ENCODE measurements around the gene ZHX3. TPM values are rescaled to one million over a fixed set of nuclear protein-coding genes. Genes with fewer than 3 reads are reported as not detected.

Gene ZHX3
- total and polyA plus RNA-seq, 9 donors: 5.7 to 11.4 (median 7.8) TPM

DNA sequence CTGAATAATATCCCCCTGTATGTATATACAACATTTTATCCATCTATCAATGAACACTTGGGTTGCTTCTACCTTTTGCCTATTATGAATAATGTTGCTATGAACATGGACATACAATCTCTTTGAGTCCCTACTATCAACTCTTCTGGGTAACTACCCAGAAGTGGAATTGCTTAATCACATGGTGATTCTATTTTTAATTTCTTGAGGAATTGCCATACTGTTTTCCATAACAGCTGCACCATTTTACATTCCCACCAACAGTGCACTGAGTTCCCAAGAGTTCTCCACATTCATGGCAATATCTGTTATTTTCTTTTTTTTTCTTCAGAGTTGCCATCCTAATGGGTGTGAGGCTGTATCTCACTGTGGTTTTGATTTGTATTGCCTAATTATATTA, 88.3 kb downstream of the ZHX3 start:
- H3K4me3 ChIP-seq (ENCODE audit: low read length): no peak overlapping the region
- no peaks in the 10 kb centered on the region for H3K27me3 ChIP-seq (ENCODE audit: control insufficient read depth, insufficient read depth, low read length)
- no peaks in the 10 kb centered on the region for H3K9me3 ChIP-seq (replicated peaks; ENCODE audit: control insufficient read depth, low read depth, low read length)
- no peaks in the 10 kb centered on the region for H3K36me3 ChIP-seq (ENCODE audit: control insufficient read depth, insufficient read depth, low read length)
- no peak for DNase-seq
- H3K4me1 ChIP-seq (ENCODE audit: control insufficient read depth, insufficient read depth, low read length): peaks cover 4% of the 10 kb centered on the region
- H3K27ac ChIP-seq (ENCODE audit: low read length): no peak overlapping the region

DNA sequence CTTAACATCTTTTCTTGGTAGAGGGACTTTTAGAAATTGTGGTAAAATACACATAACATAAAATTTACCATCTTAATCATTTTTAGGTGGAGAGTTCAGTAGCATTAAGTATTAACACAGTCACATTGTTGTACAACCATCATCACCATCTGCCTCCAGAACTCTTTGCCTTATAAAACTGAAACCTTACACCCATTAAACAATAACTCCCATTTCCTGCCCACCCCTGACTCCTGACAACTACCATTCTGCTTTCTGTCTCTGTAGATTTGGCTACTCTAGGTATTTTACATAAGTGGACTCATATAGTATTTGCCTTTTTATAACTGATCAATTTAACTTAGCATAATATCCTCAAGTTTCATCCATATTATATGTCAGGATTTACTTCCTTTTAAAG, 88.7 kb downstream of the ZHX3 start:
- no peaks in the 10 kb centered on the region for H3K9me3 ChIP-seq (replicated peaks; ENCODE audit: control insufficient read depth, low read depth, low read length)
- no peaks in the 10 kb centered on the region for H3K27me3 ChIP-seq (ENCODE audit: control insufficient read depth, insufficient read depth, low read length)
- H3K4me1 ChIP-seq (ENCODE audit: control insufficient read depth, insufficient read depth, low read length): peaks cover 4% of the 10 kb centered on the region
- no peak overlapping the region for H3K4me3 ChIP-seq (ENCODE audit: low read length)
- H3K36me3 ChIP-seq (ENCODE audit: control insufficient read depth, insufficient read depth, low read length): no peaks in the 10 kb centered on the region
- no peak overlapping the region for H3K27ac ChIP-seq (ENCODE audit: low read length)
- DNase-seq: no peak

DNA sequence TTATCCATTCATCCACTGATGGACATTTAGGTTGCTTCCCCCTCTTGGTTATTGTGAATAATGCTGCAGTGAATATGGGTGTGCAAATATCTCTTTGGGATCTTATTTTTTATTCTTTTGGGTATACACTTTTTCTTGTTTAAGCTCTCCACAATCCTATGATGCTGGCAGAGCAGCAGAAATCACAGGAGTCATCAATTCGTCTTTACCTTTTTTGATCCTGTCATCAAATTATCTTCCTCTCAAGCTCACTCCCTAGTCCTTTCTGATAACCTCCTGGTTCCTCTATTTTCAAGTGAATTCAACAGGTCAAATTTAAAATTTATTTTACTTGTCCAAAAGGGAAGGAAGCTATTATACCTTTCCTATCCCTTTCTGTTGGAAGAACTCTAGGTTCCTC, 91.1 kb downstream of the ZHX3 start:
- Histone ChIP-seq H3K9me3 (replicated peaks; ENCODE audit: control insufficient read depth, low read depth, low read length) (no peaks in the 10 kb centered on the region), H3K4me3 (ENCODE audit: low read length) (no peak overlapping the region), H3K4me1 (ENCODE audit: control insufficient read depth, insufficient read depth, low read length) (no peaks in the 10 kb centered on the region), H3K36me3 (ENCODE audit: control insufficient read depth, insufficient read depth, low read length) (no peaks in the 10 kb centered on the region), H3K27me3 (ENCODE audit: control insufficient read depth, insufficient read depth, low read length) (no peaks in the 10 kb centered on the region), H3K27ac (ENCODE audit: low read length) (no peak overlapping the region)
- no CpG with 5 or more reads among the region's 1 CpG for WGBS (ENCODE audit: insufficient coverage)
- DNase-seq: no peak

DNA sequence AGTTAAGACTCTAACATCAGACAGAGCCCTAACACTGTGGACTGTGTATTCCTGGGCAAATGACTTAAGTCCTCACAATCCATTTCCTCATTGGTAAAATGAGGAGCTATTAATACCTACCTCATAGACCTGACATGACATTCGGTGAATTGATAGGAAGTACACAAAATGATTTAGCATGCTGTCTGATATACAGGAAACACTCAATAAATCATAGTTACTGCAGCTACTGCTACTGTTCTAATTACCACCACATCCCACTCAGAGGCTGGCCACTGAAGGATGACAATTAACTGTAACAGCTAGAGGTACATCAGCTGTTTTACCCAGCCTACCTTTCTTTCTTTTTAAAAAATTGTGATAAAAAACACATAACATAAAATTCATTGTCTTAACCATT, 92.4 kb downstream of the ZHX3 start:
- no peaks in the 10 kb centered on the region for H3K36me3 ChIP-seq (ENCODE audit: control insufficient read depth, insufficient read depth, low read length)
- no peaks in the 10 kb centered on the region for H3K9me3 ChIP-seq (replicated peaks; ENCODE audit: control insufficient read depth, low read depth, low read length)
- H3K4me3 ChIP-seq (ENCODE audit: low read length): no peak overlapping the region
- no peak for DNase-seq
- no CpG with 5 or more reads among the region's 1 CpG for WGBS (ENCODE audit: insufficient coverage)
- H3K27ac ChIP-seq (ENCODE audit: low read length): no peak overlapping the region
- H3K4me1 ChIP-seq (ENCODE audit: control insufficient read depth, insufficient read depth, low read length): no peaks in the 10 kb centered on the region
- H3K27me3 ChIP-seq (ENCODE audit: control insufficient read depth, insufficient read depth, low read length): no peaks in the 10 kb centered on the region

- WGBS (ENCODE audit: insufficient coverage): no CpG with 5 or more reads among the region's 1 CpG
- Histone ChIP-seq H3K27me3 (ENCODE audit: control insufficient read depth, insufficient read depth, low read length) (no peaks in the 10 kb centered on the region), H3K4me3 (ENCODE audit: low read length) (no peak overlapping the region), H3K27ac (ENCODE audit: low read length) (no peak overlapping the region), H3K36me3 (ENCODE audit: control insufficient read depth, insufficient read depth, low read length) (no peaks in the 10 kb centered on the region), H3K4me1 (ENCODE audit: control insufficient read depth, insufficient read depth, low read length) (no peaks in the 10 kb centered on the region), H3K9me3 (replicated peaks; ENCODE audit: control insufficient read depth, low read depth, low read length) (no peaks in the 10 kb centered on the region)
- DNase-seq: no peak
These were observed 93.2 kb downstream of the ZHX3 start for GRCh38 chr20:41224281-41224680.

- Histone ChIP-seq H3K4me1 (ENCODE audit: control insufficient read depth, insufficient read depth, low read length) (no peaks in the 10 kb centered on the region), H3K36me3 (ENCODE audit: control insufficient read depth, insufficient read depth, low read length) (no peaks in the 10 kb centered on the region), H3K27ac (ENCODE audit: low read length) (no peak overlapping the region), H3K27me3 (ENCODE audit: control insufficient read depth, insufficient read depth, low read length) (no peaks in the 10 kb centered on the region), H3K4me3 (ENCODE audit: low read length) (no peak overlapping the region), H3K9me3 (replicated peaks; ENCODE audit: control insufficient read depth, low read depth, low read length) (no peaks in the 10 kb centered on the region)
- no peak for DNase-seq
These were observed 94.4 kb downstream of the ZHX3 start for GRCh38 chr20:41223112-41223511.

GRCh38 chr20:41222703-41223102, 94.8 kb downstream of the ZHX3 start:
- no peak overlapping the region for H3K27ac ChIP-seq (ENCODE audit: low read length)
- H3K4me1 ChIP-seq (ENCODE audit: control insufficient read depth, insufficient read depth, low read length): no peaks in the 10 kb centered on the region
- no peaks in the 10 kb centered on the region for H3K36me3 ChIP-seq (ENCODE audit: control insufficient read depth, insufficient read depth, low read length)
- no peaks in the 10 kb centered on the region for H3K9me3 ChIP-seq (replicated peaks; ENCODE audit: control insufficient read depth, low read depth, low read length)
- H3K4me3 ChIP-seq (ENCODE audit: low read length): no peak overlapping the region
- H3K27me3 ChIP-seq (ENCODE audit: control insufficient read depth, insufficient read depth, low read length): no peaks in the 10 kb centered on the region
- no peak for DNase-seq

GRCh38 chr20:41222296-41222695, 95.2 kb downstream of the ZHX3 start:
- Histone ChIP-seq H3K4me3 (ENCODE audit: low read length) (no peak overlapping the region), H3K9me3 (replicated peaks; ENCODE audit: control insufficient read depth, low read depth, low read length) (no peaks in the 10 kb centered on the region), H3K36me3 (ENCODE audit: control insufficient read depth, insufficient read depth, low read length) (no peaks in the 10 kb centered on the region), H3K4me1 (ENCODE audit: control insufficient read depth, insufficient read depth, low read length) (no peaks in the 10 kb centered on the region), H3K27me3 (ENCODE audit: control insufficient read depth, insufficient read depth, low read length) (no peaks in the 10 kb centered on the region), H3K27ac (ENCODE audit: low read length) (no peak overlapping the region)
- WGBS (ENCODE audit: insufficient coverage): no CpG with 5 or more reads among the region's 1 CpG
- no peak for DNase-seq

DNA sequence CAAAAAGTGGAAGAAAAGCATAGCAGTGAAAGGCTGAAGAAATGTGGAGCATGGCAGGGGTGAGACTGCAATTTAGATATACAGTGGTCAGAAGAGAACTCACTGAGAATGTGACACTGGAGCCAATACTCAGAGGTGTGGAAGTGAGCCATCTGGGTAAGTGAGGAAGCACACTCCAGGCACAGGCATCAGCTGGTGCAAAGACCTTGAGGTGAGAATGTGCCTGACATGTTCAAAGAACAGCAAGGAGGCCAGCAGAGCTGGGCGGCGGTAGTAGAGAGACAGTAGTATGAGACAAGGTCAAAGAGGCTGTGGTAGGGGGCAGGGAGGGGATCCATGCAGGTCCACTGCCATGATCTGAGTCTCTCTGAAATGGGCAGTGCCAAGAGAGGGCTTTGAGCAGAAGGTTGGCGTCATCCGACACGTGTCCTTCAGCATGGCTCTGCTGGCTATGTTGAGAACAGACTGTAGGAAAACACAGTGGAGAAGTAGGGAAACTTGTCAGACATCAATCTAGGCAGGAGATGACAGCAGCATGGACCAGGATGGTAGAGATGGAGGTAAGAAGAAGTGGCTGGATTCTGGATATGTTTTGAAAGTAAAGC, 95.8 kb downstream of the ZHX3 start:
- H3K27ac ChIP-seq (ENCODE audit: low read length): no peak overlapping the region
- no peaks in the 10 kb centered on the region for H3K36me3 ChIP-seq (ENCODE audit: control insufficient read depth, insufficient read depth, low read length)
- no peaks in the 10 kb centered on the region for H3K9me3 ChIP-seq (replicated peaks; ENCODE audit: control insufficient read depth, low read depth, low read length)
- no peaks in the 10 kb centered on the region for H3K27me3 ChIP-seq (ENCODE audit: control insufficient read depth, insufficient read depth, low read length)
- H3K4me1 ChIP-seq (ENCODE audit: control insufficient read depth, insufficient read depth, low read length): no peaks in the 10 kb centered on the region
- 88% methylated on average over 5 of the region's 5 CpGs for WGBS (ENCODE audit: insufficient coverage)
- no peak overlapping the region for H3K4me3 ChIP-seq (ENCODE audit: low read length)
- DNase-seq: no peak

DNA sequence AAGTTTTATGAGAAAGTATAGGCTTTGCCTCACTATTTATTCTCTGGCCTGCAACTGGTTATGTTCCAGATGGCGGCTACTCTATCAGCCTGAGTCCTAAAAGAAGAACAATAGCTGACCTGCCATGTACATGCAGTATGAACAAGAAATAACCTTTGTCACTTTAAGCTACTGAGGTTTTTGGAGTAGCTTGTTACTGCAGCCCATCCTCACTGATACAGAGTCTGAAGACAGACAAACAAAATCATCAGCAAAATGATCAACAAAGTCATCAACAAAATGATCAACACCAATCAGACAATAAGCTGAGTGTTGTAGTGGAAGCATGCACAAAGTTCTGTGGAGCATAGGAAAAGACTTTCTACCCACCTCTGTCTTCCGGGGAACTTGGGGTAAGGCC, 97.7 kb downstream of the ZHX3 start:
- no peaks in the 10 kb centered on the region for H3K9me3 ChIP-seq (replicated peaks; ENCODE audit: control insufficient read depth, low read depth, low read length)
- DNase-seq: no peak
- no peaks in the 10 kb centered on the region for H3K27me3 ChIP-seq (ENCODE audit: control insufficient read depth, insufficient read depth, low read length)
- no peaks in the 10 kb centered on the region for H3K36me3 ChIP-seq (ENCODE audit: control insufficient read depth, insufficient read depth, low read length)
- no peaks in the 10 kb centered on the region for H3K4me1 ChIP-seq (ENCODE audit: control insufficient read depth, insufficient read depth, low read length)
- no peak overlapping the region for H3K4me3 ChIP-seq (ENCODE audit: low read length)
- H3K27ac ChIP-seq (ENCODE audit: low read length): no peak overlapping the region
- no CpG with 5 or more reads among the region's 2 CpGs for WGBS (ENCODE audit: insufficient coverage)

- Histone ChIP-seq H3K36me3 (ENCODE audit: control insufficient read depth, insufficient read depth, low read length) (no peaks in the 10 kb centered on the region), H3K27me3 (ENCODE audit: control insufficient read depth, insufficient read depth, low read length) (no peaks in the 10 kb centered on the region), H3K9me3 (replicated peaks; ENCODE audit: control insufficient read depth, low read depth, low read length) (no peaks in the 10 kb centered on the region), H3K4me1 (ENCODE audit: control insufficient read depth, insufficient read depth, low read length) (no peaks in the 10 kb centered on the region), H3K27ac (ENCODE audit: low read length) (no peak overlapping the region), H3K4me3 (ENCODE audit: low read length) (no peak overlapping the region)
- peak; percentile 45 for DNase-seq
- WGBS (ENCODE audit: insufficient coverage): no CpG with 5 or more reads among the region's 2 CpGs
These were observed 99.1 kb downstream of the ZHX3 start for GRCh38 chr20:41218466-41218865.

Data from muscle of leg (tissue), 11 donors.